ENCODE measurements around the gene GIMAP6.

- TF ChIP-seq BACH2 (CRISPR knock-in tag; IDR thresholded peaks at IDR 0.05; ENCODE audit: borderline replicate concordance): no peak
- no peak for TF ChIP-seq TSHZ2 (CRISPR knock-in tag; IDR thresholded peaks at IDR 0.05)
- TF ChIP-seq ZFP30 (CRISPR knock-in tag; IDR thresholded peaks at IDR 0.05): no peak
- TF ChIP-seq ZNF565 (CRISPR knock-in tag; conservative IDR thresholded peaks at IDR 0.05; ENCODE audit: low read depth): no peak
- no peak for TF ChIP-seq CSRNP3 (CRISPR knock-in tag; IDR thresholded peaks at IDR 0.05)
- TF ChIP-seq TOX (CRISPR knock-in tag; IDR thresholded peaks at IDR 0.05; ENCODE audit: borderline replicate concordance): no peak
- no peak for TF ChIP-seq ARNTL (CRISPR knock-in tag; IDR thresholded peaks at IDR 0.05; ENCODE audit: borderline replicate concordance, low read depth)
- no peak for TF ChIP-seq CREB5 (CRISPR knock-in tag; IDR thresholded peaks at IDR 0.05; ENCODE audit: low read depth)
- no peak for TF ChIP-seq RARB (CRISPR knock-in tag; IDR thresholded peaks at IDR 0.05)
- TF ChIP-seq PATZ1 (CRISPR knock-in tag; IDR thresholded peaks at IDR 0.05; ENCODE audit: borderline replicate concordance): no peak
- no peak for TF ChIP-seq ZFP3 (CRISPR knock-in tag; IDR thresholded peaks at IDR 0.05)
- no peak for TF ChIP-seq SNAI2 (CRISPR knock-in tag; IDR thresholded peaks at IDR 0.05)
These were observed 11.4 kb downstream of the GIMAP6 start for GRCh38 chr7:150620617-150621371.
